Activated B cell treated with CpG ODN at 0.5 μM for 24 hours (primary cell): ENCODE data around the gene TMEM123. TPM values are rescaled to one million over a fixed set of nuclear protein-coding genes. Genes with fewer than 3 reads are reported as not detected.
A peak's percentile ranks its signal among the peaks of the same experiment; 100 is the strongest.

Source experiments
- ATAC-seq: fragments of 200-7000 bp; cut with Tn5 transposase; one replicate; pipeline ENCODE4 v1.10.0; 2021; ENCODE audit warnings: low read depth, mild to moderate bottlenecking, moderate library complexity
- CTCF ChIA-PET: fragments of 350-600 bp; sonication (Branson Sonifier 250); formaldehyde crosslinking; loops from one replicate; lab custom pipeline; 2021; ENCODE audit warnings: antibody characterized with exemption; lab: Charles Lee
- POLR2A ChIA-PET: fragments of 350-600 bp; sonication (Branson Sonifier 250); formaldehyde crosslinking; loops from one replicate; lab custom pipeline; 2021; ENCODE audit warnings: antibody characterized with exemption; lab: Charles Lee
- DNase-seq: peaks from one replicate; pipeline ENCODE4 v3.0.0; 2022
- H3K27ac Mint-ChIP-seq: one replicate; pipeline ENCODE4 v1.8.0; 2020; ENCODE audit warnings: mixed read lengths
- H3K27me3 Mint-ChIP-seq: one replicate; pipeline ENCODE4 v1.8.0; 2021; ENCODE audit warnings: mixed read lengths
- H3K36me3 Mint-ChIP-seq: one replicate; pipeline ENCODE4 v1.8.0; 2021; ENCODE audit warnings: low read depth, mixed read lengths
- H3K4me1 Mint-ChIP-seq: one replicate; pipeline ENCODE4 v1.8.0; 2021; ENCODE audit warnings: mixed read lengths
- H3K4me3 Mint-ChIP-seq: one replicate; pipeline ENCODE4 v1.8.0; 2020; ENCODE audit warnings: mild to moderate bottlenecking, mixed read lengths
- H3K9me3 Mint-ChIP-seq: one replicate; pipeline ENCODE4 v1.8.0; 2020; ENCODE audit warnings: mixed read lengths
- intact Hi-C: fragments of 100-400 bp; cut with micrococcal nuclease; formaldehyde crosslinking; loops from one replicate; pipeline ENCODE4 v1.15.1; 2024
- total RNA-seq: library from RNA; stranded (reverse); gene quantifications from 2 replicates; pipeline ENCODE4 v1.2.3, GENCODE V29; 2022
- TF ChIP-seq, protein P1 (sequence below): fragments of 200-600 bp; IDR thresholded peaks from one replicate; pipeline ENCODE4 v1.8.0; 2022; ENCODE audit warnings: antibody characterized with exemption, mild to moderate bottlenecking

The TMEM123 gene
- total RNA-seq, 1 donor from 2014 or later = 191 TPM

DNA sequence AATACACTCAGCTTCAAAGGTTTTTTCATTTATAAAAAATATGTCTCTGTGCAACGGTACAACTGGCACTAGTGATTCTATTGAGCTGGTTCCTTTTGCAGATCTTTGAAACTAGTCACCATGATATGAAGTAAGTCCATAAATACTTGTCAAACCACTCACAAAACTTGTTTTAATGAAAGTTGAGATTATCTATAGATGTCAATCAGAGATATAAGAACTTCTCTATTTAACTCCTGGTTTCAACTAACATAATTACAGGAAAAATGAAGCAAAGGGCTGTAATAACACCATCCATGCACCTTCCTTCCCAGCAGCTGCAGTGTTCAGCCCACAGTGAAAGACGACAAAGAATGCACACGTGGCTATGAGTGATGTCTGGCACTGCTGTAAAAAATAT, 44.7 kb downstream of the TMEM123 start:
- Mint-ChIP-seq H3K27me3 (no peaks in the 10 kb centered on the region), H3K27ac (no peak overlapping the region), H3K4me3 (no peak overlapping the region), H3K36me3 (peaks cover 64% of the 10 kb centered on the region), H3K9me3 (no peaks in the 10 kb centered on the region), H3K4me1 (peaks cover 35% of the 10 kb centered on the region)
- ATAC-seq (no peak), DNase-seq (no peak)
- POLR2A ChIA-PET = no interaction called here
- CTCF ChIA-PET = interaction anchor here (1.7 kb wide), 1 partner anchor 17 kb away, joined by 5 read pairs; no protein-coding TSS in a partner anchor
- TF ChIP-seq, protein P1, sequence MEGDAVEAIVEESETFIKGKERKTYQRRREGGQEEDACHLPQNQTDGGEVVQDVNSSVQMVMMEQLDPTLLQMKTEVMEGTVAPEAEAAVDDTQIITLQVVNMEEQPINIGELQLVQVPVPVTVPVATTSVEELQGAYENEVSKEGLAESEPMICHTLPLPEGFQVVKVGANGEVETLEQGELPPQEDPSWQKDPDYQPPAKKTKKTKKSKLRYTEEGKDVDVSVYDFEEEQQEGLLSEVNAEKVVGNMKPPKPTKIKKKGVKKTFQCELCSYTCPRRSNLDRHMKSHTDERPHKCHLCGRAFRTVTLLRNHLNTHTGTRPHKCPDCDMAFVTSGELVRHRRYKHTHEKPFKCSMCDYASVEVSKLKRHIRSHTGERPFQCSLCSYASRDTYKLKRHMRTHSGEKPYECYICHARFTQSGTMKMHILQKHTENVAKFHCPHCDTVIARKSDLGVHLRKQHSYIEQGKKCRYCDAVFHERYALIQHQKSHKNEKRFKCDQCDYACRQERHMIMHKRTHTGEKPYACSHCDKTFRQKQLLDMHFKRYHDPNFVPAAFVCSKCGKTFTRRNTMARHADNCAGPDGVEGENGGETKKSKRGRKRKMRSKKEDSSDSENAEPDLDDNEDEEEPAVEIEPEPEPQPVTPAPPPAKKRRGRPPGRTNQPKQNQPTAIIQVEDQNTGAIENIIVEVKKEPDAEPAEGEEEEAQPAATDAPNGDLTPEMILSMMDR = no peak
- intact Hi-C loops = no loop called here

DNA sequence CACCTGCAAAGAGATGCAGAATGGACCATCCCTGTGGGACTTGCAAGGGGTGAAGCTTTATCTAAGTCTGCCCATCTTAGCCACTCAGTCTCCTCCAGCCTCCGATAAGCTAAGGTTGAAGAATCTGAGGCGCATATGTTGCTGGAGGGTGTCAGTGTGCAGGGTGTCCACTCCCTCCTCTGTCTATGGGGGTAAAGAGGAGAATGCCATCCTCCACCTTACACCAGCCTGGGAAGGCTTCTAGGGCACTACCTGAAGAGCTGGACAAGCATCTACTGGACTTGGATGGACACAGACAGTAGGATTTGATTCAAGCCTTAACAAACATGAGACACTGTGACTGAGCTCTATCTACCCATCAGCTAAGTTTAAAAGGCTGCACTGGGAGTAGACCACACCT, 46.5 kb downstream of the TMEM123 start:
- intact Hi-C loops = no loop called here
- TF ChIP-seq, protein P1 = no peak
- ATAC-seq = no peak
- CTCF ChIA-PET = no interaction called here
- POLR2A ChIA-PET = no interaction called here
- H3K9me3 Mint-ChIP-seq = no peaks in the 10 kb centered on the region
- H3K4me3 Mint-ChIP-seq = no peak overlapping the region
- no peaks in the 10 kb centered on the region for H3K27me3 Mint-ChIP-seq
- peaks cover 35% of the 10 kb centered on the region for H3K4me1 Mint-ChIP-seq
- H3K36me3 Mint-ChIP-seq = peaks cover 72% of the 10 kb centered on the region
- DNase-seq = no peak
- no peak overlapping the region for H3K27ac Mint-ChIP-seq

DNA sequence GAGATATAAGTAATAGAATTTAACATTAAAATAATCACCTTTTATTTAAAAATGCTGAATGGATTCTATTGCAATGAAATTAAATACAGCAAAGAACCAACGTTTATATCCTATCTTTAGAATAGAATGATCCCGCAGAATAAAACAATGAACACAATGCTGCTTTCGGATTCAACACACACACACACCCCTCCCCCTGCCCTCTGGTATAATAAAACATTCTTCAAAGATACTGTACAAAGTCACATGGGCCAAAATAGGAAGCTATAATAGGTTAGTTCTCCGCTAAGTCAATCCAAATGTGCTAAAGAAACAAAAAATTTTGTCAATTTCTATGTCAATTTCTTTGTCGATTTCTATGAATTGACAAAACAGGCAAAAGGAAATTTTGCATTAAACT, 47.1 kb downstream of the TMEM123 start:
- CTCF ChIA-PET = no interaction called here
- TF ChIP-seq, protein P1 = no peak
- Mint-ChIP-seq H3K27me3 (no peaks in the 10 kb centered on the region), H3K36me3 (peaks cover 73% of the 10 kb centered on the region), H3K9me3 (no peaks in the 10 kb centered on the region), H3K4me3 (no peak overlapping the region), H3K4me1 (peaks cover 34% of the 10 kb centered on the region), H3K27ac (no peak overlapping the region)
- intact Hi-C loops = no loop called here
- ATAC-seq (no peak), DNase-seq (no peak)
- POLR2A ChIA-PET = no interaction called here

DNA sequence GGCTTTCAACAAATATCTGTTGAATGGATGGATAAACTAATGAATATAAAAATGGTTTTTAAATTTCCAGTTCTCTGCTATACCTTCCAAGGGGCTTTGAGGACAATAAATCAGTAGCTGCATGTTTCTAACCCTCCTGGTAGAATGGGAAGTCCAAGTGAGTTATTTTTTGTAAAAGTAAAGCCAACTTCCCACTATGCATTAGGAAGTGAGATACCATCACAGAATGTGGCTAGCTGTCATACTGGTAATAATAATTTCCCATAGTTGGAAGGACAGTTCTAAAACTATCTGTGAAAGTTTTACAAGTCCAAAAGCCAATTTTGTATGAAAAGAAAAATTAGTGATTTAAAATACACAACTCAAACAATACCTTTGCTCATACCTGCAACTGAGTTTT, 50.0 kb downstream of the TMEM123 start:
- Mint-ChIP-seq H3K9me3 (no peaks in the 10 kb centered on the region), H3K27me3 (no peaks in the 10 kb centered on the region), H3K27ac (peak overlapping the region; percentile 59), H3K4me3 (no peak overlapping the region), H3K36me3 (peaks cover 65% of the 10 kb centered on the region), H3K4me1 (peaks cover 25% of the 10 kb centered on the region)
- DNase-seq = no peak
- ChIA-PET POLR2A (no interaction called here), CTCF (interaction anchor here (5.6 kb wide), 1 partner anchor 12 kb away, joined by 28 read pairs; no protein-coding TSS in a partner anchor)
- TF ChIP-seq, protein P1 = no peak
- no peak for ATAC-seq
- intact Hi-C loops = no loop called here

DNA sequence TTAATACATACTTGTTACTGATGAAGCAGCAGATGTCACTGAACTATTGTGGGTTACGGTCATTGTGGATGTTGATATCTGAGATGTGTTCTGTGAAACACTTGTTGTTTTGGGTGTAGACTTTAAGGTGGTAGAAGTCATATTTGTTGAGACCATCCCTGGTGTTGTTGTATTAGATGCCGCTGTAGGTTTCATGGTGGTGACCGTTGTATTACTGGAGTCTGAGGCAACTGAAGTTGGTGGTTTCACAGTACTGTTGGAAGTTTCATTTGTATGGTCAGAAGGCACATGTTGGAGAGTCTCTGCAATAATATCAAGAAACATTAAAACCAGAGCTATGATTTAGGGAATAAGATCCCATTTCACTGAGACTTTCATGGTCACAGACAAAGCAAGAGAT, 50.7 kb downstream of the TMEM123 start:
- Mint-ChIP-seq H3K4me1 (peaks cover 23% of the 10 kb centered on the region), H3K36me3 (peaks cover 64% of the 10 kb centered on the region), H3K9me3 (no peaks in the 10 kb centered on the region), H3K4me3 (no peak overlapping the region), H3K27me3 (no peaks in the 10 kb centered on the region), H3K27ac (no peak overlapping the region)
- TF ChIP-seq, protein P1 = no peak
- no peak for ATAC-seq
- POLR2A ChIA-PET = no interaction called here
- DNase-seq = no peak
- CTCF ChIA-PET = interaction anchor here (1.3 to 5.6 kb wide), 2 partner anchors 9 to 11 kb away, joined by 3 to 28 read pairs; no protein-coding TSS in a partner anchor
- intact Hi-C loops = loop anchor here (2.0 kb wide), 1 partner anchor 13 kb away; no protein-coding TSS in a partner anchor
